Measurements from ENCODE around the gene OR5K1. TPM values are rescaled to one million over a fixed set of nuclear protein-coding genes. Genes with fewer than 3 reads are reported as not detected.

Gene OR5K1
- not detected in 2 replicates for total RNA-seq (2014; rRNA removed; shearing (Covaris generic))

- no peaks in the 10 kb centered on the region for H3K27me3 ChIP-seq (ENCODE audit: control insufficient read depth, insufficient read depth, low read length)
- DNase-seq = no peak
Measured at GRCh38 chr3:98462901-98463300, at the start of gene OR5K1. TSS of gene OR5K1 (plus strand) at chr3:98463201. CDS start at chr3:98469577, 6,376 bp downstream.

DNA sequence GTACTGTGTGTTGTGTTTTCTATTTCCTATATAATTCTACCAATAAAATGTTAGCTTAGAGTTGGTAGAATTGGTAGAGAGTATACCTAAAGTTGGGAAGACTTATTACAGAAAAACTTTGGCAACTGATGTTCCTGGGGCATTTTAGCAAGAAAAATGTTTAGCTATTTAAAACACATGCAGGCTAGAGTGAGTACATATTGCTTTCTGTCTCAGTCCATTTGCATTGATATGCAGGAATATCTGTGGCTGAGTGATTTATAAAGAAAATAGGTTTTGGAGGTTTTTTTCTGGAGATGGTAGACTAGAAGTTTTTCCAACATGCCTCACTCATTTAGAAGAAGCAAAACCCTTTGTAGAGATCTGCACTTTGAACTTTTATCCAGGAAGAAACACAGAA, 30.4 kb upstream of the OR5K1 start:
- DNase-seq = no peak
- no peaks in the 10 kb centered on the region for H3K36me3 ChIP-seq (replicated peaks; ENCODE audit: control insufficient read depth, insufficient read depth, low read length)
- H3K27me3 ChIP-seq (ENCODE audit: control insufficient read depth, insufficient read depth, low read length) = no peaks in the 10 kb centered on the region
- H3K4me3 ChIP-seq (ENCODE audit: insufficient read depth, low read depth, low read length) = no peak overlapping the region

More at GRCh38 chr3:98462901-98463300, at the start of gene OR5K1:
- Histone ChIP-seq H3K4me3 (ENCODE audit: insufficient read depth, low read depth, low read length) (no peak within 1 kb of the TSS), H3K36me3 (replicated peaks; ENCODE audit: control insufficient read depth, insufficient read depth, low read length) (no peaks in the 10 kb centered on the region)

DNA sequence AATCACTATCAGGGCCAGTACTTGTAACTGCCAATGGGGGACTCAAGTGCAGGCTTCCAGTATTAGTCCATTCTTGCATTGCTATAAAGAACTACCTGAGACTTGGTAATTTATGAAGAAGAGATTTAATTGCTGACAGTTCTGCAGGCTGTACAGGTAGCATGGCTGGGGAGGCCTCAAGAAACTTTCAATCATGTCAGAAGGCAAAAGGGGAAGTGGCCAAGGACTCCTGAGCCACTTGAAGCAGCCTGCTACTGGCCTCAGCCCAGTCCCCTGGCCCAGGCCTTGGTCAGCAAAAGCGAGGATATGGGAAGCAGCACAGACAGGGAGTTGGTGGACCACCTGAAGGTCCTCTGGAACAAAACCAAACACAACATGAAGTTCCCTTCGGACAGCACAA, 29.2 kb upstream of the OR5K1 start:
- Histone ChIP-seq H3K27me3 (ENCODE audit: control insufficient read depth, insufficient read depth, low read length) (no peaks in the 10 kb centered on the region), H3K4me3 (ENCODE audit: insufficient read depth, low read depth, low read length) (no peak overlapping the region), H3K36me3 (replicated peaks; ENCODE audit: control insufficient read depth, insufficient read depth, low read length) (no peaks in the 10 kb centered on the region)
- no peak for DNase-seq

DNA sequence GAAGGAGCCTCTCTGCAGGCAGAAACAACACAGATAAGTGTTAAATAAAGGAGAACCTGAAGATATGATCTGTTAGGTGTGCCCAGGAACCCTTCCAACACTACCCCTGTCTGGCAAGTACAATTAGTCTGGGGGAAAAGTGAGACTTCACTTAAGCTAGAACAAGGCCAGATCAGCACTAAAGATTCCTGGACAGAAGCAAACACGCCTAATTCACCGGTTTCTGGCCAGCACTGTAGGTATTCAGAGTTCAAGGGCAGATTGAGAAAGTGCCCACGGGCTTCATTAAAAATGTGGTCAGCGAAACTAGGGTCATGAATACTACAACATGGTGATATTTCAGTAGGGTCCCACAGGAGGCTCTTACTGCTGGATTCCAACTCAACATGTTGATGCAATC, 28.6 kb upstream of the OR5K1 start:
- Histone ChIP-seq H3K36me3 (replicated peaks; ENCODE audit: control insufficient read depth, insufficient read depth, low read length) (no peaks in the 10 kb centered on the region), H3K27me3 (ENCODE audit: control insufficient read depth, insufficient read depth, low read length) (no peaks in the 10 kb centered on the region), H3K4me3 (ENCODE audit: insufficient read depth, low read depth, low read length) (no peak overlapping the region)
- no peak for DNase-seq

- Histone ChIP-seq H3K36me3 (replicated peaks; ENCODE audit: control insufficient read depth, insufficient read depth, low read length) (no peaks in the 10 kb centered on the region), H3K27me3 (ENCODE audit: control insufficient read depth, insufficient read depth, low read length) (no peaks in the 10 kb centered on the region), H3K4me3 (ENCODE audit: insufficient read depth, low read depth, low read length) (no peak overlapping the region)
- DNase-seq = no peak
Measured at GRCh38 chr3:98440283-98440682, 22.7 kb upstream of the OR5K1 start.

DNA sequence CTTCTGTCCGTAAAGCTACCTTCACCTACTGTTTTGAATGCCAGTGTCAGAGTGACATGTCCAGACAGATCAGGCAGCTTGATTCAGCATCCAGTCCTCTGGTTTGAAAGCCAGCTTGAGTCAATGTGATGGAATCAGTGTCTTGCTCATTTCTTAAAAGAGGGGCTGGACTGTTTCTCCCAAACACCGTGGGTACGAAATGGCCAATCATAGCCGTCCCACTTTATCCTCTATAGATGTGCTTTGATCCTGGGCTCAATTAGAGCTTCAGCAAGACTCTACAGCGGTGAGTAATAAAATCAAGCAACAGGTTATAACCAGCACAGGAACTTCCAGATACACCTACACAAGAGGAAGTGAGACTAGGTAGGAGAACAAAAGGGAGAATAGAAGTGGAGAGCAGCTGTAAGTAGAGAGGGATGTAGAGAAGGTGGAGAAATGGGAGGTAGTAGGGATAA, 17.0 kb upstream of the OR5K1 start:
- Histone ChIP-seq H3K27me3 (ENCODE audit: control insufficient read depth, insufficient read depth, low read length) (no peaks in the 10 kb centered on the region), H3K36me3 (replicated peaks; ENCODE audit: control insufficient read depth, insufficient read depth, low read length) (no peaks in the 10 kb centered on the region), H3K4me3 (ENCODE audit: insufficient read depth, low read depth, low read length) (no peak overlapping the region)
- no peak for DNase-seq

GRCh38 chr3:98449606-98450193, 13.3 kb upstream of the OR5K1 start:
- Histone ChIP-seq H3K27me3 (ENCODE audit: control insufficient read depth, insufficient read depth, low read length) (no peaks in the 10 kb centered on the region), H3K4me3 (ENCODE audit: insufficient read depth, low read depth, low read length) (no peak overlapping the region), H3K36me3 (replicated peaks; ENCODE audit: control insufficient read depth, insufficient read depth, low read length) (no peaks in the 10 kb centered on the region)
- no peak for DNase-seq

GRCh38 chr3:98450372-98450771, 12.6 kb upstream of the OR5K1 start:
- DNase-seq = no peak
- H3K36me3 ChIP-seq (replicated peaks; ENCODE audit: control insufficient read depth, insufficient read depth, low read length) = no peaks in the 10 kb centered on the region
- no peak overlapping the region for H3K4me3 ChIP-seq (ENCODE audit: insufficient read depth, low read depth, low read length)
- no peaks in the 10 kb centered on the region for H3K27me3 ChIP-seq (ENCODE audit: control insufficient read depth, insufficient read depth, low read length)

GRCh38 chr3:98453827-98454226, 9.2 kb upstream of the OR5K1 start:
- no peaks in the 10 kb centered on the region for H3K36me3 ChIP-seq (replicated peaks; ENCODE audit: control insufficient read depth, insufficient read depth, low read length)
- no peaks in the 10 kb centered on the region for H3K27me3 ChIP-seq (ENCODE audit: control insufficient read depth, insufficient read depth, low read length)
- no peak overlapping the region for H3K4me3 ChIP-seq (ENCODE audit: insufficient read depth, low read depth, low read length)
- DNase-seq = no peak

DNA sequence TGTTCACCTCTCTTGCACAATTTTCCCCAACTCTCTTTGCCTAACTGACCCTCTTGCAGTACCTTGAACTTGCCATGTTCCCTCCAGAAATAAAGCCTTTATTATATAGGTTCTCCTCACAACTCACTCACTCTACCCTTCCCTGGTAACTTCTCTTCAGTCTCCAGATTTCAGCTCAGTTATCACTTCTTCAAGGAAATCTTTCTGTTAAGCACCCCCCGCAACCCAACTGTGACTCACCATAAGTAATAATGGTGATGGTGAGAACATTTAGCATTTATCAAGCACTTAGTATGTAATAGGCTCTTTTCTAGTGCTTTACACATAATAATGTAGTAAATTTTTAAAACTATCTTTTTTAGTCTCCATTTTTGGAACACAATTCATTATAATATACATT, 8.1 kb upstream of the OR5K1 start:
- Histone ChIP-seq H3K27me3 (ENCODE audit: control insufficient read depth, insufficient read depth, low read length) (no peaks in the 10 kb centered on the region), H3K36me3 (replicated peaks; ENCODE audit: control insufficient read depth, insufficient read depth, low read length) (no peaks in the 10 kb centered on the region), H3K4me3 (ENCODE audit: insufficient read depth, low read depth, low read length) (no peak overlapping the region)
- DNase-seq = no peak

GRCh38 chr3:98457543-98457942, 5.5 kb upstream of the OR5K1 start:
- no peak for DNase-seq
- Histone ChIP-seq H3K36me3 (replicated peaks; ENCODE audit: control insufficient read depth, insufficient read depth, low read length) (no peaks in the 10 kb centered on the region), H3K4me3 (ENCODE audit: insufficient read depth, low read depth, low read length) (no peak overlapping the region), H3K27me3 (ENCODE audit: control insufficient read depth, insufficient read depth, low read length) (no peaks in the 10 kb centered on the region)

DNA sequence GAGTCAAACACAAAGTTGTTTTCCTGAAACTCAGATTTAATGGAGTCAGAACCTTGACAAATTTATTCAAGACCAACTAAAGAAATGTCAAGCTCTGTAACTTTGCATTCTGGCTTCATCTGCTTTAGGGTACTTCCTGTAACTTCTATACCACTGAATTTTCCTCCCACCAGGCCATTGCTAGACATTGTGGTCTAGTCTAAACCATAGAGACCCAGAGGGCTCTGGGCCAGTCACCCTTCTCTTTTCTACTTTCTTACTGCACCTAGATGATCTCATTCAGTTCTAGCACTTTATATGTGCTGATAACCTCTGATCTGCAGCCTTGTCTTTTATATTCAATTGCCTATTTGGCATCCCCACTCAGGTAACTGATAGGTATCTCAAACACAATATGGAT, 2.8 kb upstream of the OR5K1 start:
- H3K4me3 ChIP-seq (ENCODE audit: insufficient read depth, low read depth, low read length) = no peak overlapping the region
- no peak for DNase-seq
- no peaks in the 10 kb centered on the region for H3K36me3 ChIP-seq (replicated peaks; ENCODE audit: control insufficient read depth, insufficient read depth, low read length)
- no peaks in the 10 kb centered on the region for H3K27me3 ChIP-seq (ENCODE audit: control insufficient read depth, insufficient read depth, low read length)

DNA sequence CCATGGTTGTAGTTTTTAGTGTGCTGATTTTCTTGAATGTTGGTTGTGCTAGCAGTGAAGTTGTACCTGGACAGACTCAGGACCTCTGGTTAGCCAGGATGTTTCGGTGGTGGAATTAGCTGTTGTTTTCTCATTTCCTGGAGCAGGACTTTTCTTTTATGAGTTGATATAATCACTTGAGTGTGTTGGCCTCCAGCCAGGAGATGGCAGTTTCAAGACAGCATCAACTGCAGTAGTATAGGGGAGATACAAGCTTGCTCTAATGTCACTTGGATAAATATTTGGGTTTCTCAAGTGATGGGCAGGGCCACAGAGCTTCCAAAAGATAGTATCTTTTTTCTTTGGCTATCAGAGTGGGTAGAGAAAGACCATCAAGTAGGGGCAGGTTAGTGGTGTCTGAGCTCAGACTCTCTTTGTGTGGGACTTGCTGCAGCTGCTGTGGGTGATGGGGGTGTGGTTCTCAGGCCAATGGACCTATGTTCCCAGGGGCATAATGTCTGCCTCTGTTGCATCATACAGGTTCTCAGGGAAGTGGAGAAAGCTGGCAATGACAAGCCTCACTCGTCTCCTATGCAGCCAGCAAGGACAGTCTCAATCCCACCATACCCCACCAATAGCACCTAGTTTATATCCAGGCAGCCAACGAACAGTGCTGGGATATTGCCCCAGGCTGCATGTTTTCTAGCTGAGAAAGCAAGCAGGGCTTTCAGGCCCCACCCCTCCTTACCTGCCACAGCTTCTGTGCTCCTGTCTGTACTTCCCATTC, 19.9 kb downstream of the OR5K1 start:
- no peak overlapping the region for H3K4me3 ChIP-seq (ENCODE audit: insufficient read depth, low read depth, low read length)
- no peaks in the 10 kb centered on the region for H3K27me3 ChIP-seq (ENCODE audit: control insufficient read depth, insufficient read depth, low read length)
- no peaks in the 10 kb centered on the region for H3K36me3 ChIP-seq (replicated peaks; ENCODE audit: control insufficient read depth, insufficient read depth, low read length)
- no peak for DNase-seq

DNA sequence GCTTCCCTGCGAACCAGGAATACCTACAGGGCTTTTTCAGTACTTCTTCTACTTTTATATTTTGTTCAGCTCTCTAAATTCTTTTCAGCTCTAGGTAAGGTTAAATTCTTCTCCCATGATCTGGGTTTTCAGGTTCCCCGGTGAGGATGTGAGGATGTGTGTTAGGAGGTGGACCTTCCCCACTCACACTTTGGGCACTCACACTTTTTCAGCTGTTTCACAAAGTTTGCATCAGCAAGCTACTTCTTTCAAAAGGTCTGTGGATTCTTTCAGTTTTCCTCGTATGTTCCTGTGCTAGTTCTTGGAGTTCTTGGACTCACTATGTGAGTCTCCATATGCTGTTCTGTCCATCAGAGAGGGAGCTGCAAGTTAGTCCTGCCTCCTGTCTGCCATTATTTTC, 20.6 kb downstream of the OR5K1 start:
- Histone ChIP-seq H3K4me3 (ENCODE audit: insufficient read depth, low read depth, low read length) (no peak overlapping the region), H3K27me3 (ENCODE audit: control insufficient read depth, insufficient read depth, low read length) (no peaks in the 10 kb centered on the region), H3K36me3 (replicated peaks; ENCODE audit: control insufficient read depth, insufficient read depth, low read length) (no peaks in the 10 kb centered on the region)
- no peak for DNase-seq

DNA sequence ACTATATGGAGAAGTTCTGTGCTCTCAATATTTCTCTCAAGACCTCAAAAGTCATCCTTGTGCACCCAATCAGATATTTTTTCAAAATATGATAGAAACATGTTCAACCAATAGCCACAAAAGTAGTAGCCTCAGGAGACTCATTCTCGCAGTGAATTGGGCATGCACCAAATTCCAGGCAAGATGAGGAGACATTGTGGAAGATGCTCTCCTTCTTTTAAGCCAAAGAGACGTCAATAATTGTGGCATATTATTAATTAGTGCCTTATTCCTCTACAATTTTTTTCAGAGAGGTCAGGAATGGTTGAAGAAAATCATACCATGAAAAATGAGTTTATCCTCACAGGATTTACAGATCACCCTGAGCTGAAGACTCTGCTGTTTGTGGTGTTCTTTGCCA, 34.4 kb downstream of the OR5K1 start, which contains the start of gene OR5K2:
OR5K2 (plus strand) TSS at position 301 of the 400 bp plus-strand sequence; CDS start at position 301, 0 bp downstream.
- no peaks in the 10 kb centered on the region for H3K36me3 ChIP-seq (replicated peaks; ENCODE audit: control insufficient read depth, insufficient read depth, low read length)
- H3K27me3 ChIP-seq (ENCODE audit: control insufficient read depth, insufficient read depth, low read length) = no peaks in the 10 kb centered on the region
- no peak for DNase-seq
- no peak within 1 kb of the TSS for H3K4me3 ChIP-seq (ENCODE audit: insufficient read depth, low read depth, low read length)

All from H7 (cell line).